H9 (cell line): ENCODE data around the gene RAI14. TPM values are rescaled to one million over a fixed set of nuclear protein-coding genes. Genes with fewer than 3 reads are reported as not detected.

Experiments
- DNase-seq: peaks from one replicate; pipeline ENCODE4 v3.0.0-alpha.2; 2017
- H2AFZ ChIP-seq: one replicate; pipeline ENCODE4 v1.6.1; 2013; ENCODE audit warnings: mild to moderate bottlenecking, low read length, control low read depth, moderate library complexity
- H2AK5ac ChIP-seq: 2 replicates; pipeline ENCODE4 v1.6.1; 2013; ENCODE audit warnings: low read length, control low read depth, mixed read lengths; ENCODE audit not compliant: insufficient read length
- H2BK120ac ChIP-seq: one replicate; pipeline ENCODE4 v1.6.1; 2013; ENCODE audit warnings: low read depth, mild to moderate bottlenecking, low read length, control low read depth, inconsistent platforms; ENCODE audit not compliant: poor library complexity, severe bottlenecking
- H2BK12ac ChIP-seq: 2 replicates; pipeline ENCODE4 v1.6.1; 2013; ENCODE audit warnings: low read length, control low read depth, mixed read lengths, low read depth; ENCODE audit not compliant: insufficient read length
- H2BK15ac ChIP-seq: 2 replicates; pipeline ENCODE4 v1.6.1; 2013; ENCODE audit warnings: low read depth, low read length, control low read depth
- H2BK20ac ChIP-seq: one replicate; pipeline ENCODE4 v1.6.1; 2013; ENCODE audit warnings: low read depth, mild to moderate bottlenecking, low read length, control low read depth, inconsistent platforms; ENCODE audit not compliant: poor library complexity, severe bottlenecking
- H2BK5ac ChIP-seq: 2 replicates; pipeline ENCODE4 v1.6.1; 2013; ENCODE audit warnings: low read length, control low read depth, mixed read lengths; ENCODE audit not compliant: insufficient read length
- H3K14ac ChIP-seq: 2 replicates; pipeline ENCODE4 v1.6.1; 2013; ENCODE audit warnings: low read length, control low read depth; ENCODE audit not compliant: insufficient read depth
- H3K18ac ChIP-seq: 2 replicates; pipeline ENCODE4 v1.6.1; 2013; ENCODE audit warnings: low read depth, mild to moderate bottlenecking, mixed read lengths, low read length, control low read depth; ENCODE audit not compliant: insufficient read length
- H3K23ac ChIP-seq: 2 replicates; pipeline ENCODE4 v1.6.1; 2013; ENCODE audit warnings: low read length, control low read depth, mixed read lengths, low read depth; ENCODE audit not compliant: insufficient read length
- H3K23me2 ChIP-seq: 2 replicates; pipeline ENCODE4 v1.6.1; 2013; ENCODE audit warnings: low read depth, mild to moderate bottlenecking, mixed read lengths, low read length, control low read depth; ENCODE audit not compliant: insufficient read length, poor library complexity, severe bottlenecking
- H3K27ac ChIP-seq: 2 replicates; pipeline ENCODE4 v1.5.1; 2013; ENCODE audit warnings: low read length, control low read depth, mixed read lengths, low read depth; ENCODE audit not compliant: insufficient read length
- H3K27me3 ChIP-seq: 2 replicates; pipeline ENCODE4 v1.6.1; 2013; ENCODE audit warnings: low read length, control low read depth, inconsistent platforms; ENCODE audit not compliant: insufficient read depth
- H3K4ac ChIP-seq: 2 replicates; pipeline ENCODE4 v1.6.1; 2013; ENCODE audit warnings: low read depth, mild to moderate bottlenecking, control low read depth, inconsistent platforms, low read length, moderate library complexity
- H3K4me1 ChIP-seq: 2 replicates; pipeline ENCODE4 v1.6.1; 2013; ENCODE audit warnings: low read length, control low read depth, inconsistent platforms; ENCODE audit not compliant: insufficient read depth
- H3K4me2 ChIP-seq: 2 replicates; pipeline ENCODE4 v1.6.1; 2013; ENCODE audit warnings: low read length, control low read depth, mixed read lengths; ENCODE audit not compliant: insufficient read length, insufficient read depth
- H3K56ac ChIP-seq: 2 replicates; pipeline ENCODE4 v1.6.1; 2013; ENCODE audit warnings: low read depth, mild to moderate bottlenecking, mixed read lengths, low read length, control low read depth; ENCODE audit not compliant: insufficient read length
- H3K79me1 ChIP-seq: 2 replicates; pipeline ENCODE4 v1.6.1; 2013; ENCODE audit warnings: low read depth, mild to moderate bottlenecking, moderate library complexity, low read length, control low read depth, inconsistent platforms; ENCODE audit not compliant: insufficient read depth, poor library complexity, severe bottlenecking
- H3K79me2 ChIP-seq: 2 replicates; pipeline ENCODE4 v1.6.1; 2013; ENCODE audit warnings: low read length, control low read depth, inconsistent platforms; ENCODE audit not compliant: insufficient read depth
- H3K9ac ChIP-seq: 2 replicates; pipeline ENCODE4 v1.6.1; 2013; ENCODE audit warnings: low read length, control low read depth, mixed read lengths; ENCODE audit not compliant: insufficient read length; ENCODE audit errors: extremely low read depth
- H3K9me3 ChIP-seq: one replicate; pipeline ENCODE4 v1.6.1; 2013; ENCODE audit warnings: low read depth, low read length, inconsistent platforms; ENCODE audit not compliant: control insufficient read depth
- H3T11ph ChIP-seq: one replicate; pipeline ENCODE4 v1.6.1; 2013; ENCODE audit warnings: mild to moderate bottlenecking, low read length, control low read depth, inconsistent platforms
- H4K20me1 ChIP-seq: one replicate; pipeline ENCODE4 v1.6.1; 2013; ENCODE audit not compliant: control insufficient read depth, insufficient read length, insufficient read depth
- H4K5ac ChIP-seq: 2 replicates; pipeline ENCODE4 v1.6.1; 2013; ENCODE audit warnings: low read depth, mild to moderate bottlenecking, mixed read lengths, low read length, control low read depth; ENCODE audit not compliant: insufficient read length
- H4K8ac ChIP-seq: replicated peaks from 2 replicates; pipeline ENCODE4 v1.6.1; 2013; ENCODE audit warnings: low read length, control low read depth, mixed read lengths, low read depth; ENCODE audit not compliant: insufficient read length
- H4K91ac ChIP-seq: 2 replicates; pipeline ENCODE4 v1.6.1; 2013; ENCODE audit warnings: low read depth, mild to moderate bottlenecking, moderate library complexity, mixed read lengths, low read length, control low read depth; ENCODE audit not compliant: insufficient read length
- H3K27ac Mint-ChIP-seq, 3 experiments: 2 replicates in 2 of 3; 3 replicates in 1 of 3; pipeline ENCODE4 v1.8.0; 2020 to 2021; ENCODE audit warnings: mixed read lengths in 3 of 3, mild to moderate bottlenecking in 1 of 3, moderate library complexity in 1 of 3
- H3K27me3 Mint-ChIP-seq: 2 replicates; pipeline ENCODE4 v1.8.0; 2021; ENCODE audit warnings: low read depth, mild to moderate bottlenecking, moderate library complexity, mixed read lengths
- H3K36me3 Mint-ChIP-seq, 3 experiments: 2 replicates in 2 of 3; 3 replicates in 1 of 3; pipeline ENCODE4 v1.8.0; 2020 to 2021; ENCODE audit warnings: low read depth in 3 of 3, mixed read lengths in 3 of 3; ENCODE audit not compliant: insufficient read depth in 1 of 3
- H3K4me1 Mint-ChIP-seq, 2 experiments: 2 replicates each; pipeline ENCODE4 v1.8.0; 2020; ENCODE audit warnings: mixed read lengths in 2 of 2
- H3K4me3 Mint-ChIP-seq, 2 experiments: 2 replicates in 1 of 2; 3 replicates in 1 of 2; pipeline ENCODE4 v1.8.0; 2020 to 2021; ENCODE audit warnings: mild to moderate bottlenecking in 2 of 2, mixed read lengths in 2 of 2, moderate library complexity in 1 of 2
- H3K9me3 Mint-ChIP-seq, 2 experiments: 2 replicates in 1 of 2; 3 replicates in 1 of 2; pipeline ENCODE4 v1.8.0; 2020; ENCODE audit warnings: mild to moderate bottlenecking in 2 of 2, mixed read lengths in 2 of 2, moderate library complexity in 1 of 2
- CTCF ChIP-seq: fragments of 200-600 bp; sonication (generic); conservative IDR thresholded peaks from 3 replicates; pipeline ENCODE4 v1.8.0; 2021; ENCODE audit warnings: antibody characterized with exemption, mild to moderate bottlenecking
- WGBS: extraction: QIAGEN DNeasy Blood & Tissue Kit; methylation state at CpG from one replicate; pipeline ENCODE4 v1.1.7; 2013; ENCODE audit warnings: missing lambda C conversion rate, low lambda C conversion rate, mixed read lengths; ENCODE audit not compliant: insufficient read length; ENCODE audit errors: extremely low coverage; 5-methylcytosine and 5-hydroxymethylcytosine counted together
- total RNA-seq: library from RNA; stranded (reverse); gene quantifications from 2 replicates; pipeline ENCODE4 v1.2.1, GENCODE V29; 2021

The RAI14 gene
- total RNA-seq, 1 experiment from 2014 or later, result 127 TPM

GRCh38 chr5:34722183-34722582 is 66.1 kb downstream of the RAI14 start:
- no peak for TF ChIP-seq CTCF
- Histone ChIP-seq H2BK15ac (no peak overlapping the region), H4K8ac (no peak overlapping the region), H3K9me3 (peaks cover 8% of the 10 kb centered on the region), H3T11ph (no peak overlapping the region), H3K18ac (no peak overlapping the region), H3K4ac (no peak overlapping the region), H2BK5ac (no peak overlapping the region), H3K9ac (no peak overlapping the region), H3K79me2 (peaks cover 22% of the 10 kb centered on the region; the same call in 1 of the 2 replicates), H3K27ac (no peak overlapping the region), H3K23ac (no peak overlapping the region), H2AFZ (no peak overlapping the region), H3K14ac (no peak overlapping the region), H3K23me2 (no peaks in the 10 kb centered on the region), H4K91ac (no peak overlapping the region), H4K5ac (no peak overlapping the region), H2BK12ac (no peak overlapping the region), H2AK5ac (no peak overlapping the region), H3K56ac (no peak overlapping the region), H2BK120ac (no peak overlapping the region), H4K20me1 (no peaks in the 10 kb centered on the region), H3K79me1 (no peaks in the 10 kb centered on the region), H3K4me1 (peaks cover 22% of the 10 kb centered on the region; the same call in 1 of the 2 replicates), H2BK20ac (no peak overlapping the region), H3K4me2 (no peak overlapping the region), H3K27me3 (no peaks in the 10 kb centered on the region)
- WGBS, result no CpG with 5 or more reads among the region's 2 CpGs
- Mint-ChIP-seq H3K4me1 (peaks cover 25 to 39% of the 10 kb centered on the region in 2 experiments), H3K4me3 (no peak overlapping the region), H3K27me3 (no peaks in the 10 kb centered on the region; the same call in 1 of the 2 replicates), H3K36me3 (peaks cover 19 to 30% (median 23%) of the 10 kb centered on the region in 3 experiments), H3K27ac (peak overlapping the region in 1 of 3 experiments; percentile 25; a peak in 1 of 7 replicates), H3K9me3 (peaks cover 15 to 19% of the 10 kb centered on the region in 2 experiments)
- no peak for DNase-seq
